ENCODE data around the gene GAS2L2. TPM values are rescaled to one million over a fixed set of nuclear protein-coding genes. Genes with fewer than 3 reads are reported as not detected.

GAS2L2 gene
- total RNA-seq, 1 experiment from 2014 or later, result 0.15 TPM

- Mint-ChIP-seq H3K4me3 (peak overlapping the region; percentile 67), H3K27ac (no peak overlapping the region), H3K9me3 (no peaks in the 10 kb centered on the region), H3K27me3 (ENCODE audit: low read depth) (peaks cover 81% of the 10 kb centered on the region), H3K36me3 (no peaks in the 10 kb centered on the region), H3K4me1 (peaks cover 10% of the 10 kb centered on the region)
- ChIA-PET POLR2A (interaction anchor here (1.0 kb wide), 1 partner anchor 13 kb away, joined by 4 read pairs; the partner anchor contains the start of gene TAF15), CTCF (interaction anchor here (1.3 to 6.3 kb wide), 5 partner anchors 8 to 183 kb away, joined by 3 to 53 read pairs (median 5); partner anchors contain the start of gene TAF15)
- no peak for DNase-seq (ENCODE audit: low spot score)
- no peak for ATAC-seq
- no peak for TF ChIP-seq EMX1 (CRISPR knock-in tag; IDR thresholded peaks at IDR 0.05)
- TF ChIP-seq NFYB (CRISPR knock-in tag; conservative IDR thresholded peaks at IDR 0.05; ENCODE audit: low read depth), result no peak
- no peak for TF ChIP-seq CBFB (CRISPR knock-in tag; IDR thresholded peaks at IDR 0.05; ENCODE audit: low read depth)
- TF ChIP-seq RELA (CRISPR knock-in tag; IDR thresholded peaks at IDR 0.05; ENCODE audit: borderline replicate concordance), result no peak
- TF ChIP-seq NFE2L1 (CRISPR knock-in tag; IDR thresholded peaks at IDR 0.05), result no peak
- TF ChIP-seq ZNF416 (CRISPR knock-in tag; IDR thresholded peaks at IDR 0.05), result no peak
- no peak for TF ChIP-seq ZSCAN18 (CRISPR knock-in tag; IDR thresholded peaks at IDR 0.05)
- TF ChIP-seq AFF4 (CRISPR knock-in tag; IDR thresholded peaks at IDR 0.05; ENCODE audit: borderline replicate concordance), result no peak
- TF ChIP-seq NR2C2 (CRISPR knock-in tag; IDR thresholded peaks at IDR 0.05), result no peak
- TF ChIP-seq, protein P1, sequence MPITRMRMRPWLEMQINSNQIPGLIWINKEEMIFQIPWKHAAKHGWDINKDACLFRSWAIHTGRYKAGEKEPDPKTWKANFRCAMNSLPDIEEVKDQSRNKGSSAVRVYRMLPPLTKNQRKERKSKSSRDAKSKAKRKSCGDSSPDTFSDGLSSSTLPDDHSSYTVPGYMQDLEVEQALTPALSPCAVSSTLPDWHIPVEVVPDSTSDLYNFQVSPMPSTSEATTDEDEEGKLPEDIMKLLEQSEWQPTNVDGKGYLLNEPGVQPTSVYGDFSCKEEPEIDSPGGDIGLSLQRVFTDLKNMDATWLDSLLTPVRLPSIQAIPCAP (CRISPR knock-in tag; IDR thresholded peaks at IDR 0.05), result no peak
- TF ChIP-seq ZNF671 (CRISPR knock-in tag; IDR thresholded peaks at IDR 0.05), result no peak
- no peak for TF ChIP-seq ZNF232 (CRISPR knock-in tag; IDR thresholded peaks at IDR 0.05)
- TF ChIP-seq SOX15 (CRISPR knock-in tag; IDR thresholded peaks at IDR 0.05), result no peak
- no peak for TF ChIP-seq KAT7 (CRISPR knock-in tag; IDR thresholded peaks at IDR 0.05; ENCODE audit: borderline replicate concordance)
- TF ChIP-seq USF2 (CRISPR knock-in tag; IDR thresholded peaks at IDR 0.05), result no peak
- no peak for TF ChIP-seq ATF3 (CRISPR knock-in tag; conservative IDR thresholded peaks at IDR 0.05)
- no peak for TF ChIP-seq JAZF1 (CRISPR knock-in tag; IDR thresholded peaks at IDR 0.05)
These were observed 42.8 kb upstream of the GAS2L2 start for GRCh38 chr17:35795871-35796265.

DNA sequence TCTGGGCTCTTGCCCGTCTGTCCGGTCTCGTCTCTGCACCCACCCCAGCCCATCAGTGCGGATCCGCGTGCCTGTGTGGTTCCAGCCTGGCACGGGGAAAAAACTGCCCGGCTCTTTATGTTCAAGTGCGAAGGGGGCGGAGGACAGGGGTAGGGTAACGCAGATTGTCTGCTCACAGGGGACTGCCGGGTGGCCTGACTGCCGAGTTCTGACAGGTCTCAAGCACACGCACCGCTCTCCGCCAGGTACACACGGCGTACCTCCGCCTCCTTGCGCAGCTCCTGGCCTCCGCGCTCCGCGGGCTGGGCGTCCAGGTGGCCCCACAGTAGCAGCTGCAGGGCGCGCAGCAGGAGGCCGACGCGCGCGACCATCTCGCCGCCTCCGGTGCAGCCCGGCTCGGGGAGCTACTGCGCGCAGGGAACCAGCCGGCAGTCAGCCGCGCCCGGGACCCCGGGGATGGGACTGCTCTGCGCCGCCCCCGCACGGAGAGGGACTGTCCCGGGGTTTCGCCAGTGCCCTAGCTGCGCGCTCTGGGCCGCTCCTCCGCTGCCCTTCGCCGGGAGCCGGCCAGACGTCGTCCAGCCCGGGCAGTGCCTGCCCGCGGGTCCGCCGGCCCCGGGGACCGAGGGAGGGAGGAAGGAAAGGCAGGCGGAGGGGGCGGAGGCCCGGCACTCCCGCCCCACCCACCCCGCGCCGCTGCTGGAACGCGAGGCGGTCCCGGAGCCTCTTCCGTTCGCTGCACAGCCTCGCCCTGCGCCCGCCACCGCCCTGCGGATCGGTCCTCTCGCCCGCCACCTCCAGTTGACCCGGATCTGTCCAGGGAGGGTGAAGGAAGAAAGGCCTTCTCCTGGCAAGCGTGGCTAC lies 42.2 kb upstream of the GAS2L2 start, which contains the start of gene MMP28:
Gene MMP28 (minus strand): TSS at position 635 of the 864 bp plus-strand sequence. CDS start 264 bp downstream, at position 371.
- Mint-ChIP-seq H3K27ac (no peak within 1 kb of the TSS), H3K36me3 (no peaks in the 10 kb centered on the region), H3K9me3 (no peaks in the 10 kb centered on the region), H3K4me1 (peaks cover 10% of the 10 kb centered on the region), H3K4me3 (peak within 1 kb of the TSS; percentile 67), H3K27me3 (ENCODE audit: low read depth) (peaks cover 79% of the 10 kb centered on the region)
- DNase-seq (ENCODE audit: low spot score) (peak; percentile 61), ATAC-seq (peak; percentile 72)
- ChIA-PET CTCF (interaction anchor here (1.1 to 6.3 kb wide), 8 partner anchors 9 to 182 kb away, joined by 3 to 53 read pairs (median 4); partner anchors contain the start of gene TAF15), POLR2A (interaction anchor here (0.9 kb wide), 1 partner anchor 14 kb away, joined by 3 read pairs; the partner anchor contains the start of gene TAF15)
- TF ChIP-seq, protein P2, sequence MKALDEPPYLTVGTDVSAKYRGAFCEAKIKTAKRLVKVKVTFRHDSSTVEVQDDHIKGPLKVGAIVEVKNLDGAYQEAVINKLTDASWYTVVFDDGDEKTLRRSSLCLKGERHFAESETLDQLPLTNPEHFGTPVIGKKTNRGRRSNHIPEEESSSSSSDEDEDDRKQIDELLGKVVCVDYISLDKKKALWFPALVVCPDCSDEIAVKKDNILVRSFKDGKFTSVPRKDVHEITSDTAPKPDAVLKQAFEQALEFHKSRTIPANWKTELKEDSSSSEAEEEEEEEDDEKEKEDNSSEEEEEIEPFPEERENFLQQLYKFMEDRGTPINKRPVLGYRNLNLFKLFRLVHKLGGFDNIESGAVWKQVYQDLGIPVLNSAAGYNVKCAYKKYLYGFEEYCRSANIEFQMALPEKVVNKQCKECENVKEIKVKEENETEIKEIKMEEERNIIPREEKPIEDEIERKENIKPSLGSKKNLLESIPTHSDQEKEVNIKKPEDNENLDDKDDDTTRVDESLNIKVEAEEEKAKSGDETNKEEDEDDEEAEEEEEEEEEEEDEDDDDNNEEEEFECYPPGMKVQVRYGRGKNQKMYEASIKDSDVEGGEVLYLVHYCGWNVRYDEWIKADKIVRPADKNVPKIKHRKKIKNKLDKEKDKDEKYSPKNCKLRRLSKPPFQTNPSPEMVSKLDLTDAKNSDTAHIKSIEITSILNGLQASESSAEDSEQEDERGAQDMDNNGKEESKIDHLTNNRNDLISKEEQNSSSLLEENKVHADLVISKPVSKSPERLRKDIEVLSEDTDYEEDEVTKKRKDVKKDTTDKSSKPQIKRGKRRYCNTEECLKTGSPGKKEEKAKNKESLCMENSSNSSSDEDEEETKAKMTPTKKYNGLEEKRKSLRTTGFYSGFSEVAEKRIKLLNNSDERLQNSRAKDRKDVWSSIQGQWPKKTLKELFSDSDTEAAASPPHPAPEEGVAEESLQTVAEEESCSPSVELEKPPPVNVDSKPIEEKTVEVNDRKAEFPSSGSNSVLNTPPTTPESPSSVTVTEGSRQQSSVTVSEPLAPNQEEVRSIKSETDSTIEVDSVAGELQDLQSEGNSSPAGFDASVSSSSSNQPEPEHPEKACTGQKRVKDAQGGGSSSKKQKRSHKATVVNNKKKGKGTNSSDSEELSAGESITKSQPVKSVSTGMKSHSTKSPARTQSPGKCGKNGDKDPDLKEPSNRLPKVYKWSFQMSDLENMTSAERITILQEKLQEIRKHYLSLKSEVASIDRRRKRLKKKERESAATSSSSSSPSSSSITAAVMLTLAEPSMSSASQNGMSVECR (CRISPR knock-in tag; IDR thresholded peaks at IDR 0.05; ENCODE audit: borderline replicate concordance), result no peak
- TF ChIP-seq FOXJ3 (CRISPR knock-in tag; IDR thresholded peaks at IDR 0.05; ENCODE audit: borderline replicate concordance), result no peak
- TF ChIP-seq, protein P3, sequence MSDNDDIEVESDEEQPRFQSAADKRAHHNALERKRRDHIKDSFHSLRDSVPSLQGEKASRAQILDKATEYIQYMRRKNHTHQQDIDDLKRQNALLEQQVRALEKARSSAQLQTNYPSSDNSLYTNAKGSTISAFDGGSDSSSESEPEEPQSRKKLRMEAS (CRISPR knock-in tag; IDR thresholded peaks at IDR 0.05), result 0 out of 2 replicates have a peak, but pooled peaks have one; percentile 36
- no peak for TF ChIP-seq NFATC4 (CRISPR knock-in tag; IDR thresholded peaks at IDR 0.05)
- TF ChIP-seq FOXK1 (CRISPR knock-in tag; IDR thresholded peaks at IDR 0.05), result no peak
- no peak for TF ChIP-seq TEAD1 (CRISPR knock-in tag; IDR thresholded peaks at IDR 0.05)
- 0 out of 2 replicates have a peak, but pooled peaks have one; percentile 8 for TF ChIP-seq ZNF423 (CRISPR knock-in tag; IDR thresholded peaks at IDR 0.05)
